ENCODE data around the gene SNX30. TPM values are rescaled to one million over a fixed set of nuclear protein-coding genes. Genes with fewer than 3 reads are reported as not detected.

The SNX30 gene
- total and polyA plus RNA-seq, 7 donors = 0.55 to 2.8 (median 1.6) TPM

DNA sequence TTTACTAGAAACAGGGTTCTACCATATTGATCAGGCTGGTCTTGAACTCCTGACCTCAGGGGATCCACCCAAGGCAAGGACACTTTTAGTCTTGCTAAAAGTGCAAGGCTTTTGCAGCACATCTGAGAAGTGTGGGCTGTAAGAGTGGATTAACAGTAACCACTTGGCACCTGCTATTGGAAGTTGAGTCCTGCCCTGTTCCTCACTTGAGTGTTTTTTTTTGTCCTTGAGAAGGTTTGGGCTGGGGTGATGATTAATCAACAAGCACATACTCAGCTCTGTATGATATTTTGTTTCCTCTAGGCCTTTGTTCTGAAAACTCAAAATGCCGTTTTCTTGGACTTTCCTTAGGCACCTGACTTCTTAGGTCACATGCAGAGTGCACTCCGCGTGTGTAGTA, 37.4 kb downstream of the SNX30 start:
- no peaks in the 10 kb centered on the region for H3K9me3 ChIP-seq
- WGBS, 3 donors = 93 to 96% (median 94%) methylated on average over 3 of the region's 3 CpGs
- DNase-seq (no peak), ATAC-seq (no peak)
- peaks cover 23% of the 10 kb centered on the region for H3K4me1 ChIP-seq
- H3K27ac ChIP-seq = no peak overlapping the region
- no peaks in the 10 kb centered on the region for H3K36me3 ChIP-seq (ENCODE audit: insufficient read depth in 1 of 2, low read depth in 1 of 2)
- H3K27me3 ChIP-seq (ENCODE audit: insufficient read depth in 3 of 3, low read length in 2 of 3) = no peaks in the 10 kb centered on the region
- no peak overlapping the region for H3K4me3 ChIP-seq
- intact Hi-C loops (cut with DNase I) = no loop called here
- TF ChIP-seq, protein P1, sequence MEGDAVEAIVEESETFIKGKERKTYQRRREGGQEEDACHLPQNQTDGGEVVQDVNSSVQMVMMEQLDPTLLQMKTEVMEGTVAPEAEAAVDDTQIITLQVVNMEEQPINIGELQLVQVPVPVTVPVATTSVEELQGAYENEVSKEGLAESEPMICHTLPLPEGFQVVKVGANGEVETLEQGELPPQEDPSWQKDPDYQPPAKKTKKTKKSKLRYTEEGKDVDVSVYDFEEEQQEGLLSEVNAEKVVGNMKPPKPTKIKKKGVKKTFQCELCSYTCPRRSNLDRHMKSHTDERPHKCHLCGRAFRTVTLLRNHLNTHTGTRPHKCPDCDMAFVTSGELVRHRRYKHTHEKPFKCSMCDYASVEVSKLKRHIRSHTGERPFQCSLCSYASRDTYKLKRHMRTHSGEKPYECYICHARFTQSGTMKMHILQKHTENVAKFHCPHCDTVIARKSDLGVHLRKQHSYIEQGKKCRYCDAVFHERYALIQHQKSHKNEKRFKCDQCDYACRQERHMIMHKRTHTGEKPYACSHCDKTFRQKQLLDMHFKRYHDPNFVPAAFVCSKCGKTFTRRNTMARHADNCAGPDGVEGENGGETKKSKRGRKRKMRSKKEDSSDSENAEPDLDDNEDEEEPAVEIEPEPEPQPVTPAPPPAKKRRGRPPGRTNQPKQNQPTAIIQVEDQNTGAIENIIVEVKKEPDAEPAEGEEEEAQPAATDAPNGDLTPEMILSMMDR (IDR thresholded peaks at IDR 0.05) = no peak

DNA sequence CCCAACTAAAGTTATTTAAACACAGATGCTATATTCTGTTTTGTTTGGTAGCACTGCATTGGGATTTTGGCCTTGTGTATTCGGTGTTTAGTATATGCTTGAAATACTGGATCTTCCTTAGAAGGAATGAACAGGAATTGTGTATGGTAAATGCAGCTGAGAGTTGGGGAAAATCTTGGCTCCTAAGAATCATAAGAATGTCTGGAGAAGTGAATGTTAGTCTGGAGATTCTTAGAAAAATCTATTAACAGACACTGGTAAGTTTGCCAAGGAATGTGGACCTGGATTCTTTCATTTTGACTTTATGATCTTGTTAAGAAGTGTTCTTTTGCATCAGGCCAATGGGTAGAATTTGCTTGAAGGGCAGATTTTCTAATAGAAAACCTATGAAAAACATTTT, 38.9 kb downstream of the SNX30 start:
- ATAC-seq (no peak), DNase-seq (no peak)
- H3K27ac ChIP-seq = no peak overlapping the region
- H3K4me1 ChIP-seq = peaks cover 18% of the 10 kb centered on the region
- H3K36me3 ChIP-seq (ENCODE audit: insufficient read depth in 1 of 2, low read depth in 1 of 2) = no peaks in the 10 kb centered on the region
- WGBS, 3 donors = 73 to 80% (median 78%) methylated on average over 1 of the region's 1 CpG
- H3K4me3 ChIP-seq = no peak overlapping the region
- TF ChIP-seq, protein P1 (IDR thresholded peaks at IDR 0.05) = no peak
- no peaks in the 10 kb centered on the region for H3K27me3 ChIP-seq (ENCODE audit: insufficient read depth in 3 of 3, low read length in 2 of 3)
- intact Hi-C loops (cut with DNase I) = no loop called here
- H3K9me3 ChIP-seq = no peaks in the 10 kb centered on the region

DNA sequence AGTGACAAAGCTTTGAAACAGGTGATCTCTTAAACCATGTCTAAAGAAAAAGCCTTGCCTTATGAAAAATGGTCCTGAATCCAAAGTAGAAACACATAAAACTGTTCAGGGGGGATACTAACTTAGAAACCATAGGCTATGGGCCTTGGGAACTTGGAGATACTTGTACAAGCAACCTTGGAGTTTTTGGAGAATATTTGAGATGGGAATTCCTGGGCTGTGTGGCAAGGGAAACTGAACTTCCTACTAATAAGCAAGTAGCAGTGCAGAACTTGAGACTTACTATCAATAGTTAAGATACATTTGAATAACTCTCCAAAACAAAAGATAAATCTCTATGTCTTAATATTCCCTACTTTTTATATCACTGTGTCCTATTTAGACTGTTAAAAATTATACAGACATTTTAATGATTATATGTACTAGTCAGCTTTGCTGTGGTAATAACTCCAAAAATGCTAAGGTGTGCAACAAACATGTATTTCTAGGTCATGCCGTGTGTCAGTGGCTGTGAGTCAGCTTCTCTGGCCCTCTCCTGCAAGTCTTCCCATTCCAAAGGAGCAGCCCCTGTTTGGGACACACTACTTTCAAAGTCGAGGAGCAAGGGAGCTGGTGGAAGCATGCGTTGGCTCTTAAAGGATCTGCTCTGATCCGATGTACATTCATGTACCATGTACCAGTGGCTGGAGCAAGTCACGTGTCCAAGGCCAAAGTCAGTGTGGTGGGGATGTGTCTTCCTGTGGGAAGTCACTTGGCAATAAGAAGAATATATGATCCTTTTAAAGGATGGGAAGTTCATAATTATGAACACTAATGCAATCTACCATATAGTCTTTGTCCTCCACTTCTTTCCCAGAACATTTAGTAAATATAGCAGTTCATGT, 39.6 kb downstream of the SNX30 start:
- Histone ChIP-seq H3K4me3 (no peak overlapping the region), H3K36me3 (ENCODE audit: insufficient read depth in 1 of 2, low read depth in 1 of 2) (no peaks in the 10 kb centered on the region), H3K27ac (no peak overlapping the region), H3K4me1 (peaks cover 18% of the 10 kb centered on the region), H3K27me3 (ENCODE audit: insufficient read depth in 3 of 3, low read length in 2 of 3) (no peaks in the 10 kb centered on the region), H3K9me3 (no peaks in the 10 kb centered on the region)
- DNase-seq (no peak), ATAC-seq (no peak)
- intact Hi-C loops (cut with DNase I) = loop anchor here (5.0 to 10.0 kb wide), 2 partner anchors 38 to 75 kb away; partner anchors contain the start of genes INIP (in 1 of the 2) and SNX30 (in 1 of the 2)
- TF ChIP-seq, protein P1 (IDR thresholded peaks at IDR 0.05) = no peak
- 67 to 74% (median 73%) methylated on average over 5 of the region's 5 CpGs for WGBS, 3 donors

DNA sequence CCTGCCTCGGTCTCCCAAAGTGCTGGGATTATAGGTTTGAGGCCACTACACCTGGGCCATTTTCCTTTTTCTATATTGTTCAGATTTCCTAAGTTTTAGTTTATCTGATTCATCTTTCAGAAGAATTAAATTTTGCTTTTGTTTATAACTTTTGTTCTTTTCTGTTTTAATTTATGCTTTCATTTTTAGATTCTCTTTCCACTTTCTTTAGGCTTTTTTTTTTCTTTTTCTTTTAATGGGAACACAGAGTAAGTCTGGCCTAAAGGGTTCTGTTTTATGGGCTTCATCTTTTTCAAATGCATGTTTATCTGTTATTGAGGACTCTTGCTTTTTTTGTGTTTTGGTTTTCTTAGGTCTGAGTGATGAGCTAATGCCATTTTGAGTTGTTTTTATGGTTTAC, 42.1 kb downstream of the SNX30 start:
- Histone ChIP-seq H3K4me1 (peaks cover 18% of the 10 kb centered on the region), H3K9me3 (no peaks in the 10 kb centered on the region), H3K4me3 (no peak overlapping the region), H3K27ac (no peak overlapping the region), H3K27me3 (ENCODE audit: insufficient read depth in 3 of 3, low read length in 2 of 3) (no peaks in the 10 kb centered on the region), H3K36me3 (ENCODE audit: insufficient read depth in 1 of 2, low read depth in 1 of 2) (no peaks in the 10 kb centered on the region)
- intact Hi-C loops (cut with DNase I) = loop anchor here (5.0 to 10.0 kb wide), 2 partner anchors 40 to 78 kb away; partner anchors contain the start of genes INIP (in 1 of the 2) and SNX30 (in 1 of the 2)
- 95 to 100% (median 98%) methylated on average over 1 of the region's 1 CpG for WGBS, 3 donors
- TF ChIP-seq, protein P1 (IDR thresholded peaks at IDR 0.05) = no peak
- ATAC-seq (no peak), DNase-seq (no peak)

All from psoas muscle (tissue), 8 donors.